SU-DHL-6 (cell line): ENCODE measurements around the gene EIF6.

ENCODE experiments used
- EZH2phosphoT487 ChIP-seq: fragments of 200-600 bp; sonication (generic), shearing (Covaris generic); conservative IDR thresholded peaks from 2 replicates; pipeline ENCODE4 v1.6.1; 2018; ENCODE audit warnings: mild to moderate bottlenecking, antibody characterized with exemption, low read length, moderate library complexity, mixed read lengths
- TF ChIP-seq, protein P1 (sequence below): fragments of 200-600 bp; sonication (generic); IDR thresholded peaks from one replicate; pipeline ENCODE4 v1.5.1; 2017; ENCODE audit warnings: antibody characterized with exemption, mild to moderate bottlenecking, low read length, moderate library complexity; ENCODE audit not compliant: insufficient read depth, poor library complexity, severe bottlenecking

DNA sequence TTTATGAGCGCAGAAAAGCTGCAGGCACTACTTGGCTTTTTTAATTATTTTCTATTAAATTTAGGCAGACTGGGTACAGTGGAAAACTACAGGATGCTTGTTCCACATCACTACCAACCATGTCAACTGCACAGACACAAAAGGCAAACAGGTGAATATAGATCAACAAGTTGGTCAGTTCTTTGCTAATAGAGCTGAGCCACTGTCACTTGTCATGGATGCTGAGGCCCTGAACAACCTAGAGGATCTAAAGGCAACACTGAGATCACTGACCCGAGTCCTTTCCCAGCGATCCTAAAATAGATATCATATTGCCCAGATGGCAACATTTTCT lies 42.1 kb upstream of the EIF6 start:
- TF ChIP-seq, protein P1, sequence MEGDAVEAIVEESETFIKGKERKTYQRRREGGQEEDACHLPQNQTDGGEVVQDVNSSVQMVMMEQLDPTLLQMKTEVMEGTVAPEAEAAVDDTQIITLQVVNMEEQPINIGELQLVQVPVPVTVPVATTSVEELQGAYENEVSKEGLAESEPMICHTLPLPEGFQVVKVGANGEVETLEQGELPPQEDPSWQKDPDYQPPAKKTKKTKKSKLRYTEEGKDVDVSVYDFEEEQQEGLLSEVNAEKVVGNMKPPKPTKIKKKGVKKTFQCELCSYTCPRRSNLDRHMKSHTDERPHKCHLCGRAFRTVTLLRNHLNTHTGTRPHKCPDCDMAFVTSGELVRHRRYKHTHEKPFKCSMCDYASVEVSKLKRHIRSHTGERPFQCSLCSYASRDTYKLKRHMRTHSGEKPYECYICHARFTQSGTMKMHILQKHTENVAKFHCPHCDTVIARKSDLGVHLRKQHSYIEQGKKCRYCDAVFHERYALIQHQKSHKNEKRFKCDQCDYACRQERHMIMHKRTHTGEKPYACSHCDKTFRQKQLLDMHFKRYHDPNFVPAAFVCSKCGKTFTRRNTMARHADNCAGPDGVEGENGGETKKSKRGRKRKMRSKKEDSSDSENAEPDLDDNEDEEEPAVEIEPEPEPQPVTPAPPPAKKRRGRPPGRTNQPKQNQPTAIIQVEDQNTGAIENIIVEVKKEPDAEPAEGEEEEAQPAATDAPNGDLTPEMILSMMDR: no peak
- TF ChIP-seq EZH2phosphoT487: no peak
